ENCODE measurements around the gene VN1R5. TPM values are rescaled to one million over a fixed set of nuclear protein-coding genes. Genes with fewer than 3 reads are reported as not detected.
"Not testable (repeated sequence)": the region's sequence is repeated elsewhere in the genome, so short reads cannot be mapped to it uniquely, and the experiment has no call there.

The VN1R5 gene
- not detected for polyA plus RNA-seq (2013, experiment 1 of 2)
- polyA plus RNA-seq (2013, experiment 2 of 2): not detected

GRCh38 chr1:247255772-247256171, at the start of gene VN1R5:
Gene VN1R5, plus strand, starts transcription at chr1:247256072.
- H3K18ac ChIP-seq (ENCODE audit: low read length); H3K36me3 ChIP-seq (replicated peaks in 1 of 2; ENCODE audit: control insufficient read depth in 2 of 2, insufficient read depth in 2 of 2, low read length in 2 of 2); H3K27me3 ChIP-seq (ENCODE audit: control insufficient read depth in 3 of 3, insufficient read depth in 3 of 3, low read depth in 1 of 3, low read length in 3 of 3); H2BK15ac ChIP-seq (ENCODE audit: low read length); H3K4me3 ChIP-seq (ENCODE audit: low read length in 2 of 2); H2BK12ac ChIP-seq (ENCODE audit: low read length); H3K14ac ChIP-seq (ENCODE audit: low read length); H3K79me1 ChIP-seq (ENCODE audit: low read depth, low read length); H3K23ac ChIP-seq (ENCODE audit: low read depth, low read length, poor library complexity); H2AFZ ChIP-seq (ENCODE audit: low read length); H3K9me3 ChIP-seq (replicated peaks in 1 of 2; ENCODE audit: control insufficient read depth in 2 of 2, insufficient read depth in 1 of 2, low read depth in 1 of 2, low read length in 2 of 2); H3K4me2 ChIP-seq (ENCODE audit: insufficient read depth, low read length, poor library complexity, severe bottlenecking); H3K27ac ChIP-seq (replicated peaks; ENCODE audit: low read length); H3K4me1 ChIP-seq (ENCODE audit: control insufficient read depth in 2 of 2, insufficient read depth in 1 of 2, low read depth in 1 of 2, low read length in 2 of 2); H2AK5ac ChIP-seq (ENCODE audit: low read depth, low read length); H2BK120ac ChIP-seq (ENCODE audit: low read depth, low read length); H3K4ac ChIP-seq (ENCODE audit: low read length); H4K91ac ChIP-seq (ENCODE audit: low read depth, low read length, poor library complexity); DNase-seq (ENCODE audit: low spot score); H2BK5ac ChIP-seq (ENCODE audit: low read length); H3K9ac ChIP-seq (ENCODE audit: low read depth, low read length, poor library complexity); H4K8ac ChIP-seq (ENCODE audit: low read depth, low read length): not testable (repeated sequence)
- WGBS, 2 donors (ENCODE audit: extremely low coverage in 2 of 2, insufficient read length in 2 of 2, insufficient replicate concordance in 1 of 2): no CpG with 5 or more reads among the region's 1 CpG

- H3K79me1 ChIP-seq (ENCODE audit: low read depth, low read length): peaks cover 2% of the 10 kb centered on the region
- no peak overlapping the region for H3K23ac ChIP-seq (ENCODE audit: low read depth, low read length, poor library complexity)
- no peak overlapping the region for H3K27ac ChIP-seq (replicated peaks; ENCODE audit: low read length)
- no peak overlapping the region for H2AFZ ChIP-seq (ENCODE audit: low read length)
- H3K4me2 ChIP-seq (ENCODE audit: insufficient read depth, low read length, poor library complexity, severe bottlenecking): no peak overlapping the region
- DNase-seq (ENCODE audit: low spot score): no peak
- no peak overlapping the region for H3K14ac ChIP-seq (ENCODE audit: low read length)
- no peak overlapping the region for H3K18ac ChIP-seq (ENCODE audit: low read length)
- H2BK120ac ChIP-seq (ENCODE audit: low read depth, low read length): no peak overlapping the region
- no peak overlapping the region for H3K9ac ChIP-seq (ENCODE audit: low read depth, low read length, poor library complexity)
- no peak overlapping the region for H2BK15ac ChIP-seq (ENCODE audit: low read length)
- H3K4me1 ChIP-seq (ENCODE audit: control insufficient read depth in 2 of 2, insufficient read depth in 1 of 2, low read depth in 1 of 2, low read length in 2 of 2): peaks cover 0 to 8% of the 10 kb centered on the region in 2 donors
- WGBS, 2 donors (ENCODE audit: extremely low coverage in 2 of 2, insufficient read length in 2 of 2, insufficient replicate concordance in 1 of 2): no CpG with 5 or more reads among the region's 2 CpGs
- H3K9me3 ChIP-seq (replicated peaks in 1 of 2; ENCODE audit: control insufficient read depth in 2 of 2, insufficient read depth in 1 of 2, low read depth in 1 of 2, low read length in 2 of 2): peaks cover 0 to 26% of the 10 kb centered on the region in 2 donors
- H3K36me3 ChIP-seq (replicated peaks in 1 of 2; ENCODE audit: control insufficient read depth in 2 of 2, insufficient read depth in 2 of 2, low read length in 2 of 2): peaks cover 2 to 23% of the 10 kb centered on the region in 2 donors
- no peak overlapping the region for H2BK5ac ChIP-seq (ENCODE audit: low read length)
- H2BK12ac ChIP-seq (ENCODE audit: low read length): no peak overlapping the region
- no peak overlapping the region for H4K91ac ChIP-seq (ENCODE audit: low read depth, low read length, poor library complexity)
- H3K4me3 ChIP-seq (ENCODE audit: low read length in 2 of 2): peak overlapping the region in 1 of 2 donors; percentile 98
- H3K4ac ChIP-seq (ENCODE audit: low read length): no peak overlapping the region
- H2AK5ac ChIP-seq (ENCODE audit: low read depth, low read length): no peak overlapping the region
- no peak overlapping the region for H4K8ac ChIP-seq (ENCODE audit: low read depth, low read length)
- H3K27me3 ChIP-seq (ENCODE audit: control insufficient read depth in 3 of 3, insufficient read depth in 3 of 3, low read depth in 1 of 3, low read length in 3 of 3): peaks cover 0 to 14% (median 0%) of the 10 kb centered on the region in 3 experiments
Measured at GRCh38 chr1:247209396-247209795, 46.5 kb upstream of the VN1R5 start.

- H3K4me3 ChIP-seq (ENCODE audit: low read length in 2 of 2): peak overlapping the region; percentile 98 to 99
- no peak overlapping the region for H3K14ac ChIP-seq (ENCODE audit: low read length)
- H3K27ac ChIP-seq (replicated peaks; ENCODE audit: low read length): no peak overlapping the region
- H2BK5ac ChIP-seq (ENCODE audit: low read length): no peak overlapping the region
- H3K4me2 ChIP-seq (ENCODE audit: insufficient read depth, low read length, poor library complexity, severe bottlenecking): peak overlapping the region; percentile 71
- H2AFZ ChIP-seq (ENCODE audit: low read length): peak overlapping the region; percentile 96
- H2AK5ac ChIP-seq (ENCODE audit: low read depth, low read length): no peak overlapping the region
- peak overlapping the region; percentile 75 for H3K23ac ChIP-seq (ENCODE audit: low read depth, low read length, poor library complexity)
- H3K9me3 ChIP-seq (replicated peaks in 1 of 2; ENCODE audit: control insufficient read depth in 2 of 2, insufficient read depth in 1 of 2, low read depth in 1 of 2, low read length in 2 of 2): peaks cover 0 to 23% of the 10 kb centered on the region in 2 donors
- peaks cover 0 to 14% (median 0%) of the 10 kb centered on the region in 3 experiments for H3K27me3 ChIP-seq (ENCODE audit: control insufficient read depth in 3 of 3, insufficient read depth in 3 of 3, low read depth in 1 of 3, low read length in 3 of 3)
- no peak overlapping the region for H4K8ac ChIP-seq (ENCODE audit: low read depth, low read length)
- peak overlapping the region; percentile 67 for H3K18ac ChIP-seq (ENCODE audit: low read length)
- H3K79me1 ChIP-seq (ENCODE audit: low read depth, low read length): peaks cover 2% of the 10 kb centered on the region
- no peak overlapping the region for H2BK12ac ChIP-seq (ENCODE audit: low read length)
- peaks cover 0 to 8% of the 10 kb centered on the region in 2 donors for H3K4me1 ChIP-seq (ENCODE audit: control insufficient read depth in 2 of 2, insufficient read depth in 1 of 2, low read depth in 1 of 2, low read length in 2 of 2)
- no peak overlapping the region for H2BK120ac ChIP-seq (ENCODE audit: low read depth, low read length)
- no peak overlapping the region for H3K4ac ChIP-seq (ENCODE audit: low read length)
- no peak overlapping the region for H2BK15ac ChIP-seq (ENCODE audit: low read length)
- peak overlapping the region; percentile 86 for H3K9ac ChIP-seq (ENCODE audit: low read depth, low read length, poor library complexity)
- no CpG with 5 or more reads among the region's 5 CpGs for WGBS, 2 donors (ENCODE audit: extremely low coverage in 2 of 2, insufficient read length in 2 of 2, insufficient replicate concordance in 1 of 2)
- H3K36me3 ChIP-seq (replicated peaks in 1 of 2; ENCODE audit: control insufficient read depth in 2 of 2, insufficient read depth in 2 of 2, low read length in 2 of 2): peaks cover 2 to 21% of the 10 kb centered on the region in 2 donors
- H4K91ac ChIP-seq (ENCODE audit: low read depth, low read length, poor library complexity): no peak overlapping the region
- DNase-seq (ENCODE audit: low spot score): no peak
Measured at GRCh38 chr1:247210062-247210375, 45.9 kb upstream of the VN1R5 start.

DNA sequence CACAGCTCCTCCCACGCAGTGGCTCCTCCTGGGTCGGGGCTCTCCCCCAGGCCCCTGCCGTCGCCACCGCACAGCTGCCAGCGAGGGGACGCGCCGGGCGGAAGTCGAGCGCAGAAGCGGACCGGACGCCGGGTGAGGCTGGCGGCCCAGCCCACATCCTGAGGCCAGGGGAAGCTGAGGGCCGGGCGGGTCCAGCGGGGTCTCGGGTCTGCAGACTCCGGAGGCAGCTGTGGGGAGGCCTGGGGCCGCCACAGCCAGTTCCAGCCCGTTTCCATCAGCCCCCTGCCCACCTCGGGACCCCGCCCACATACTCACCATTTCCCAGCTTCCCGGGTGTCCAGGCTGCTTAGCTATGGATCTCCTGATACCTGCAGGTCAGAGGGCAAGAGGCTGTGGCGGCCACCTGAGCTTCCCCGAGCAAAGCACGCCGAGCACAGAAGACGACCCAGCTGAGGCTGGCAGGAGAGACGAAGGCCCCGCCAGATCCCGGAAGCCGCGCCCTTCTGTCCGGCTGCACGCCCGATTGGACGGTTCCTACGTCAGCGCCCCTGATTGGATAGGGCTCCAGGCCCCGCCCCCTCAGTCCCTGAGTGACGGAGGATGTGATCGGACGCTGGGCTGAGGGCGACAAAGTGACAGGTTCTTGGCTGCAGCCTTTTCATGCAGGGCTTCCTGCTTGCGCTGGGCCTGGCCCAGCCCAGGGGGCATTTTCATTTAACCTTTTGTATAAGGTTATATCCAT, 45.3 kb upstream of the VN1R5 start:
- Histone ChIP-seq H2BK12ac (ENCODE audit: low read length) (no peak overlapping the region), H3K79me1 (ENCODE audit: low read depth, low read length) (peaks cover 2% of the 10 kb centered on the region), H3K4me3 (ENCODE audit: low read length in 2 of 2) (peak overlapping the region; percentile 98 to 99), H4K91ac (ENCODE audit: low read depth, low read length, poor library complexity) (no peak overlapping the region), H4K8ac (ENCODE audit: low read depth, low read length) (no peak overlapping the region), H3K23ac (ENCODE audit: low read depth, low read length, poor library complexity) (peak overlapping the region; percentile 75), H2AK5ac (ENCODE audit: low read depth, low read length) (no peak overlapping the region), H3K36me3 (replicated peaks in 1 of 2; ENCODE audit: control insufficient read depth in 2 of 2, insufficient read depth in 2 of 2, low read length in 2 of 2) (peaks cover 2 to 20% of the 10 kb centered on the region in 2 donors), H2BK15ac (ENCODE audit: low read length) (no peak overlapping the region), H3K4me1 (ENCODE audit: control insufficient read depth in 2 of 2, insufficient read depth in 1 of 2, low read depth in 1 of 2, low read length in 2 of 2) (peaks cover 0 to 8% of the 10 kb centered on the region in 2 donors), H3K9ac (ENCODE audit: low read depth, low read length, poor library complexity) (peak overlapping the region; percentile 86), H3K14ac (ENCODE audit: low read length) (peak overlapping the region; percentile 14), H3K18ac (ENCODE audit: low read length) (peak overlapping the region; percentile 67), H3K4ac (ENCODE audit: low read length) (no peak overlapping the region), H2AFZ (ENCODE audit: low read length) (peak overlapping the region; percentile 96), H3K4me2 (ENCODE audit: insufficient read depth, low read length, poor library complexity, severe bottlenecking) (peak overlapping the region; percentile 71), H2BK5ac (ENCODE audit: low read length) (no peak overlapping the region), H3K27me3 (ENCODE audit: control insufficient read depth in 3 of 3, insufficient read depth in 3 of 3, low read depth in 1 of 3, low read length in 3 of 3) (peaks cover 0 to 14% (median 0%) of the 10 kb centered on the region in 3 experiments), H3K27ac (replicated peaks; ENCODE audit: low read length) (peak overlapping the region; percentile 39), H3K9me3 (replicated peaks in 1 of 2; ENCODE audit: control insufficient read depth in 2 of 2, insufficient read depth in 1 of 2, low read depth in 1 of 2, low read length in 2 of 2) (peaks cover 0 to 23% of the 10 kb centered on the region in 2 donors), H2BK120ac (ENCODE audit: low read depth, low read length) (no peak overlapping the region)
- WGBS, 2 donors (ENCODE audit: extremely low coverage in 2 of 2, insufficient read length in 2 of 2, insufficient replicate concordance in 1 of 2): no CpG with 5 or more reads among the region's 49 CpGs
- peak; percentile 93 for DNase-seq (ENCODE audit: low spot score)

Measured in neuronal stem cell (in vitro differentiated cells).